Measurements from ENCODE around the gene PPP1R37. TPM values are rescaled to one million over a fixed set of nuclear protein-coding genes. Genes with fewer than 3 reads are reported as not detected.

Gene PPP1R37
- total RNA-seq, 1 experiment from 2014 or later, result 33.1 TPM

- no peaks in the 10 kb centered on the region for H3K27me3 ChIP-seq
- H3K36me3 ChIP-seq, result peaks cover 78% of the 10 kb centered on the region
- no peaks in the 10 kb centered on the region for H3K9me3 ChIP-seq
- no peak for DNase-seq
- no peak overlapping the region for H3K4me3 ChIP-seq
These were observed 6.5 kb upstream of the PPP1R37 start for GRCh38 chr19:45086480-45086879.

- no peak for DNase-seq
These were observed 5.4 kb upstream of the PPP1R37 start for GRCh38 chr19:45087531-45087930.

GRCh38 chr19:45090034-45090433, 2.9 kb upstream of the PPP1R37 start:
- DNase-seq, result no peak
- Histone ChIP-seq H3K27me3 (no peaks in the 10 kb centered on the region), H3K4me3 (no peak overlapping the region), H3K9me3 (no peaks in the 10 kb centered on the region), H3K36me3 (peaks cover 74% of the 10 kb centered on the region)

More at GRCh38 chr19:45087531-45087930, 5.4 kb upstream of the PPP1R37 start:
- Histone ChIP-seq H3K4me3 (no peak overlapping the region), H3K27me3 (no peaks in the 10 kb centered on the region), H3K9me3 (no peaks in the 10 kb centered on the region), H3K36me3 (peaks cover 79% of the 10 kb centered on the region)

GRCh38 chr19:45090606-45091005, 2.4 kb upstream of the PPP1R37 start:
- DNase-seq, result no peak
- H3K9me3 ChIP-seq, result no peaks in the 10 kb centered on the region
- no peak overlapping the region for H3K4me3 ChIP-seq
- no peaks in the 10 kb centered on the region for H3K27me3 ChIP-seq
- peaks cover 69% of the 10 kb centered on the region for H3K36me3 ChIP-seq

- no peak overlapping the region for H3K4me3 ChIP-seq
- DNase-seq, result no peak
- no peaks in the 10 kb centered on the region for H3K9me3 ChIP-seq
- H3K36me3 ChIP-seq, result peaks cover 70% of the 10 kb centered on the region
- no peaks in the 10 kb centered on the region for H3K27me3 ChIP-seq
These were observed 1.7 kb upstream of the PPP1R37 start for GRCh38 chr19:45091031-45091923.

GRCh38 chr19:45094137-45094536, 1.2 kb downstream of the PPP1R37 start:
- DNase-seq, result no peak
- peak overlapping the region; percentile 82 for H3K4me3 ChIP-seq
- peaks cover 54% of the 10 kb centered on the region for H3K36me3 ChIP-seq
- no peaks in the 10 kb centered on the region for H3K27me3 ChIP-seq
- H3K9me3 ChIP-seq, result no peaks in the 10 kb centered on the region

- Histone ChIP-seq H3K27me3 (no peaks in the 10 kb centered on the region), H3K36me3 (peaks cover 52% of the 10 kb centered on the region), H3K9me3 (no peaks in the 10 kb centered on the region), H3K4me3 (peak overlapping the region; percentile 82; the same call in 1 of the 2 replicates)
- no peak for DNase-seq
These were observed 1.7 kb downstream of the PPP1R37 start for GRCh38 chr19:45094707-45095106.

- Histone ChIP-seq H3K4me3 (no peak overlapping the region), H3K9me3 (no peaks in the 10 kb centered on the region), H3K36me3 (peaks cover 52% of the 10 kb centered on the region), H3K27me3 (no peaks in the 10 kb centered on the region)
- DNase-seq, result no peak
These were observed 2.8 kb downstream of the PPP1R37 start for GRCh38 chr19:45095496-45096413.

GRCh38 chr19:45096700-45097099, 3.7 kb downstream of the PPP1R37 start:
- Histone ChIP-seq H3K27me3 (no peaks in the 10 kb centered on the region), H3K9me3 (no peaks in the 10 kb centered on the region), H3K36me3 (peaks cover 44% of the 10 kb centered on the region), H3K4me3 (no peak overlapping the region)
- no peak for DNase-seq

- H3K9me3 ChIP-seq, result no peaks in the 10 kb centered on the region
- no peaks in the 10 kb centered on the region for H3K27me3 ChIP-seq
- DNase-seq, result no peak
- no peak overlapping the region for H3K4me3 ChIP-seq
- peaks cover 36% of the 10 kb centered on the region for H3K36me3 ChIP-seq
These were observed 4.4 kb downstream of the PPP1R37 start for GRCh38 chr19:45097450-45097775.

GRCh38 chr19:45097776-45098520, 5.0 kb downstream of the PPP1R37 start:
- DNase-seq, result peak; percentile 94
- peaks cover 36% of the 10 kb centered on the region for H3K36me3 ChIP-seq
- H3K27me3 ChIP-seq, result no peaks in the 10 kb centered on the region
- H3K9me3 ChIP-seq, result no peaks in the 10 kb centered on the region
- H3K4me3 ChIP-seq, result no peak overlapping the region

- Histone ChIP-seq H3K4me3 (no peak overlapping the region), H3K36me3 (peaks cover 36% of the 10 kb centered on the region), H3K9me3 (no peaks in the 10 kb centered on the region), H3K27me3 (no peaks in the 10 kb centered on the region)
- peak; percentile 55 for DNase-seq
These were observed 5.8 kb downstream of the PPP1R37 start for GRCh38 chr19:45098521-45099466.

GRCh38 chr19:45099467-45100191, 6.7 kb downstream of the PPP1R37 start:
- no peak for DNase-seq
- Histone ChIP-seq H3K4me3 (no peak overlapping the region), H3K36me3 (peaks cover 30% of the 10 kb centered on the region)

GRCh38 chr19:45100201-45100600, 7.2 kb downstream of the PPP1R37 start:
- no peak overlapping the region for H3K4me3 ChIP-seq
- no peaks in the 10 kb centered on the region for H3K9me3 ChIP-seq
- peaks cover 27% of the 10 kb centered on the region for H3K36me3 ChIP-seq
- H3K27me3 ChIP-seq, result no peaks in the 10 kb centered on the region
- DNase-seq, result no peak

More at GRCh38 chr19:45099467-45100191, 6.7 kb downstream of the PPP1R37 start:
- no peaks in the 10 kb centered on the region for H3K9me3 ChIP-seq
- H3K27me3 ChIP-seq, result no peaks in the 10 kb centered on the region

- Histone ChIP-seq H3K27me3 (no peaks in the 10 kb centered on the region), H3K36me3 (peaks cover 25% of the 10 kb centered on the region), H3K9me3 (no peaks in the 10 kb centered on the region), H3K4me3 (no peak overlapping the region)
- no peak for DNase-seq
These were observed 7.9 kb downstream of the PPP1R37 start for GRCh38 chr19:45100846-45101252.

Measured in MG63 (cell line).